Hepatic stellate cell (primary cell): ENCODE results near the gene AZU1.

ENCODE experiments used
- DNase-seq: peaks from one replicate; pipeline ENCODE4 v3.0.0; 2011; ENCODE audit warnings: low spot score

AZU1 gene

DNA sequence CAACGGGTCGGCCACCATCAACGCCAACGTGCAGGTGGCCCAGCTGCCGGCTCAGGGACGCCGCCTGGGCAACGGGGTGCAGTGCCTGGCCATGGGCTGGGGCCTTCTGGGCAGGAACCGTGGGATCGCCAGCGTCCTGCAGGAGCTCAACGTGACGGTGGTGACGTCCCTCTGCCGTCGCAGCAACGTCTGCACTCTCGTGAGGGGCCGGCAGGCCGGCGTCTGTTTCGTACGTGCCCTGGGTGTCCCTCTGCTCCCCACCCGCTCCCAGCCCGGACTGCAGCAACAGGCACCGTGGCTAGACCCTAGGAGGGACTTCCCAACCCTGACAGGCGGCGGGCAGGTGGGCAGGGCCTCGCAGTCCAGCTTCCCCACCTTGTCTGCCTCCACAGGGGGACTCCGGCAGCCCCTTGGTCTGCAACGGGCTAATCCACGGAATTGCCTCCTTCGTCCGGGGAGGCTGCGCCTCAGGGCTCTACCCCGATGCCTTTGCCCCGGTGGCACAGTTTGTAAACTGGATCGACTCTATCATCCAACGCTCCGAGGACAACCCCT lies 28.0 kb downstream of the AZU1 start:
- DNase-seq = no peak

DNA sequence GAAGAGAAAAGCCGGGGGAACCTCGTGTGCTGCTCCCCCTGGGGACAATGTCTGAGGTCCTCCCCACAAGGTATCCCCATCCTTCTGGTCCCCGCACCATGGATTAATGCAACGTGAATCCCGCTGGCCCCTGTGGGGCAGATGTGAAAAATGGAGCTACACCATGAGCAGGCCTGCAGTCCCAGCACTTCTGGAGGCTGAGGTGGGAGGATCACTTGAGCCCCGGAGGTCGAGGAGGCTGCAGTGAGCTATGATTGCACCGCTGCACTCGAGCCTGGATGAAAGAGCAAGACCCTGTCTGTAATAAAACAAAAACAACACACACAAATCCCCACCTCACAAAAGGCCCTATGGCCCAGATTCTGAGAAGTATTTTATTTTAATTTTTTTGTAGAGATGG lies 30.6 kb downstream of the AZU1 start:
- DNase-seq = no peak

DNA sequence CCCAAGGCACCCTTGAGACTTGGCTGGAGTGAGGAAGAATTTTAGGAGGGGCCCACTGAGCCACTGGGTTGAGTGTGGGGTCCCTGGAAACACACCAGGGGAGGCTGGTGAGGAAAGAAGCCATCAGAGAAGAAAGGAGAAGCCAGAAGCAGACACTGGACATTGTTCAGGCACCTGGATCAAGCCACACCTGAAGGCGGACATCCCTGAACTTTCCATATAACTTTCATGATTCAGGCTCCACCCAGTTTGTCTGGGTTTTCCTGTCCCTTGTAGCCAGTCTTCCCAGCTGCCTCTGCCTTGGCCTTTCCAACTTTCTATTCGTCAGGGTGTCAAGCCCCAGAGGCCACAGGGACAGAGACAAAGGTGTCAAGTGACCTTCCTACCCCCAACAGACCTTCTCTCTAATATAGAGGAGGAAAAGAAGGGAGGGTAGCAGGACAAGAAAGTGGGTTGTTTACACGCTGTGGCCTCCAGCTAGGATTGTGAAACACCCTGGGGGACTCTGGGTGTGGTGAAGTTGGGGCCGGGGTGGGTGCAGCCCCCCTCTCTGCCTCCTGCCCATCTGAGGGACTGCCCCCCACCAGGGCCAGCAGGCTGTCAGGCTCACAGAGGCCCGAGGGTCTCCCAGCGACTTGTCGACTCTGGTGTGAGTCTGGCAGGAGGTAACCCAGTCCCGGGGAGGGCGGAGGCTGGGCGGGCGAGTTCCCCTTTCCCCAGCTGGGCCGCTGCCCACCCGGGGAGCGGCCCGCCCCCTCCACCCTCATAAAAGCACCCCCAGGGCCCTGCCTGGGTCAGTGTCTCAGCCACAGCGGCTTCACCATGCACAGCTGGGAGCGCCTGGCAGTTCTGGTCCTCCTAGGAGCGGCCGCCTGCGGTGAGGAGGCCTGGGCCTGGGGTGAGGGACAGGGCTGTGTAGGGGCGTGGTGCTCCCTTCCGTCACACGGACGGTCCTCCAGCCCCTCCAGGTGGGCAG lies 31.5 kb downstream of the AZU1 start, which contains the start of gene CFD:
Gene CFD, plus strand, starts transcription at position 797 of the 976 bp plus-strand sequence. Its CDS starts 26 bp downstream, at position 823.
- DNase-seq = no peak

DNA sequence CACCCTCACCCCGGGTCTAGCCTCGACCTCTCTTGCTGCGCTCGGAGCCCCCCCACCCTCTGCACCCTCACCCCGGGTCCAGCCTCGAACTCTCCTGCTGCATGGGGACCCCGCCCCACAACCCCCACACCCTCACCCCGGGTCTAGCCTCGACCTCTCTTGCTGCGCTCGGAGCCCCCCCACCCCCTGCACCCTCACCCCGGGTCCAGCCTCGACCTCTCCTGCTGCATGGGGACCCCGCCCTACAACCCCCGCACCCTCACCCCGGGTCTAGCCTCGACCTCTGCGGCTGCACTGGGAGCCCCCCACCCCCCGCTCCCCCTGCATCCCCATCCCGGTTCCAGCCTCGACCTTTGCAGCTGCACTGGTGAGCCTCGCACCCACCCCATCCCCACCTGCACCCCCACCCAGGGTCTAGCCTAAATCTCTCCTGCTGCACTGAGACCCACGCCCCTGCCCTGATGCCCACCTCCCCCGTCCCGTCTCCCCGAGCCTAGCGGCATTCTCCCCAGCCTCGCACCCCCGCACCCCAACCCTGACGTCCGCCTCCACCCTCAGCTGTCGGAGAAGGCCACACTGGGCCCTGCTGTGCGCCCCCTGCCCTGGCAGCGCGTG lies 33.6 kb downstream of the AZU1 start:
- DNase-seq = no peak

DNA sequence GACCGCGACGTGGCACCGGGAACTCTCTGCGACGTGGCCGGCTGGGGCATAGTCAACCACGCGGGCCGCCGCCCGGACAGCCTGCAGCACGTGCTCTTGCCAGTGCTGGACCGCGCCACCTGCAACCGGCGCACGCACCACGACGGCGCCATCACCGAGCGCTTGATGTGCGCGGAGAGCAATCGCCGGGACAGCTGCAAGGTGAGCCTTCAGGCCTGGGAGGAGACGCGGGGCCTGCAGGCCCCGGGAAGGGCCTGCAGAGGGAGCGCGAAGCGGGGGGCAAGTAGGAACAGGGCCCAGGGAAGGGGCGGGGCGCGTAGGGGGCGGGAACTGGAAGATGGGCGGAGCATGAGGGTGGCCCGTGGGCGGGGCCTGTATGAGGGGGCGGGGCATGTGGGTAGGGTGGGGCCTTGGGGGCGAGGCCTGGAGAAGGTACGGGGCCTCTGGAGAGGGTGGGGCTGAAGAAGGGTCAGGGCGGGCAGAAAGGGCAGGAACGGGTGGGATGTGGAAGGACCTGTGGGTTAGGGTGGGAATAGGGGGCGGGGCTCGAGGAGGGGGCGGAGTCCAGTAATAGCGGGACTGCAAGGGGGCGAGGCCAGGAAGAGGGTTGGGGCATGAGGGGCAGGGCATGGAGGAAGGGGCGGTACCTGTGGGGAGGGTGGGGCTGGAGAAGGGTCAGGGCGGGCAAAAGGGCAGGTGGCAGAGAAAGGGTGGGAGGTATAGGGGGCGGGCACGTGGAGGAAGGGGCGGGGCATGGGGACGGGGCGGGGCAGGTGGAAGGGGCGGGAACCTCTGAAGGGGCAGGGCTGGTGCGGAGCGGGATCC lies 34.3 kb downstream of the AZU1 start:
- peak; percentile 63 for DNase-seq

DNA sequence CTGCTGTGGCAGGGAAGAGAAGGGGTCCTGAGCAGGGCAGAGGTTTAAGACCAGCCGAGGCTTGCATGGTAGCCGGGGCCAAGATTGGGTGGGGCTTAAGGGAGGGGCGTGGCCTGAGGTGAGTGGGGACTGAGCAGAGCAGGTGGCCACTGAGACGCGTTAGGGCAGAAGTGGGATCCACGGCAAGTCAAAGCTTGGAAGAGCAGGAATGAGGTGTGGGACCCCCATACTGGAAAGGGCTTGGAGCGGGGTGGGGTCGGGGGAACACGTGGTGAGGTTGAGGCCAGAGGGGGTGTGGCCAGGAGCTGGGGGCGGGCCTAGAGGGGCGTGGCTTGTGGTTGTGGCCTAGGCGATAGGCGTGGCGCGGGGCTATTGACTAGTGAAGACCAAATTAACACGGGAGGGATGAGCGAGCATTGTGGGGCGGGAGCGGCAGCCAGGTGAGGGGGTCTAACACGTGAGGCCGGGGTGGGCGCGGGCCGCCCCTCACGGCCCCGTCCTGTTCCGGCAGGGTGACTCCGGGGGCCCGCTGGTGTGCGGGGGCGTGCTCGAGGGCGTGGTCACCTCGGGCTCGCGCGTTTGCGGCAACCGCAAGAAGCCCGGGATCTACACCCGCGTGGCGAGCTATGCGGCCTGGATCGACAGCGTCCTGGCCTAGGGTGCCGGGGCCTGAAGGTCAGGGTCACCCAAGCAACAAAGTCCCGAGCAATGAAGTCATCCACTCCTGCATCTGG lies 35.1 kb downstream of the AZU1 start:
- peak; percentile 84 for DNase-seq

DNA sequence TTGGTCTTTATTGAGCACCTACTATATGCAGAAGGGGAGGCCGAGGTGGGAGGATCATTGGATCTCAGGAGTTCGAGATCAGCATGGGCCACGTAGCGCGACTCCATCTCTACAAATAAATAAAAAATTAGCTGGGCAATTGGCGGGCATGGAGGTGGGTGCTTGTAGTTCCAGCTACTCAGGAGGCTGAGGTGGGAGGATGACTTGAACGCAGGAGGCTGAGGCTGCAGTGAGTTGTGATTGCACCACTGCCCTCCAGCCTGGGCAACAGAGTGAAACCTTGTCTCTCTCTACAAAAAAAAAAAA lies 35.6 kb downstream of the AZU1 start:
- DNase-seq = no peak

DNA sequence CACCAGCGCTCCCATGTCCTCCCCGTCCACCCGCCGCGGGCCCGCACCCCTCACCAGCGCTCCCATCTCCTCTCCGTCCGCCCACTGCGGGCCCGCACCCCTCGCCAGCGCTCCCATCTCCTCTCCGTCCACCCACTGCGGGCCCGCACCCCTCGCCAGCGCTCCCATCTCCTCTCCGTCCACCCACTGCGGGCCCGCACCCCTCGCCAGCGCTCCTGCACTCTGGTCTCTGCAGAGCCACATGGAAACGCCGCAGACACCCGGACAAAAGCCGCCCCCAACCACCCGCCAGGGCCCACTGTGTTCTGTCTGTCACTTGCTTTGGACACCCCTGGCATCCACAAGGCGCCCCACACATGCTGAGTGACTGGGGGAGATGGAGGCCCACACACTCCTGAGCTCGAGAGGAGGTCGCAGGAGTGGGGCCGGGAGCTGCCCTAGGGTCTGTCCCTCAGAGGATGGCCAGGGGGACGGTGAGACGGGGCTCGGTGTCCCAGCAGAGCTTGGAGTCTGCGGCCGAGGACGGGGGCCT lies 39.2 kb downstream of the AZU1 start:
- DNase-seq = no peak

DNA sequence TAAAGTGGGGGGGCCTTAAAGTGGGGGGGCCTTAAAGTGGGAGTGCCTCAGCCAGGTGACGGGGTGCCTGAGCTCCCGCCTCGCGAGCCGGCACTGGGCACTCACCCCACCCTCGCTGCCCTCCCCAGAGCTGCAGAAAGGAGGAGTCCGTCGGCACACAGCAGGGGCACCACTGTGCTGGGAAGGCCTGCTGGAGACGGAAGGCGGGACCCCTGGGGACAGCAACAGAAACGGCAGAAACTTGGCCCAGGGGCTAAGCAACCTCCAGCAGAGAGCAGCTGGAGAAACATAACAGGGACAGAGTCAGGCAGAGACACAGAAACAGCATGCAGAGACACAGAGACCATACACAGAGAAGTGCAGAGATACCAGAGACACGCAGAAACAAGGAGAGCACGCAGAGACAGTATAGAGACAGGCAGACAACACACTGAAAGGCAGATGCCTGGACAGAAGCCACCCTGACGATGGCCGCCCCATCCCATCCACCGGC lies 39.7 kb downstream of the AZU1 start:
- no peak for DNase-seq

DNA sequence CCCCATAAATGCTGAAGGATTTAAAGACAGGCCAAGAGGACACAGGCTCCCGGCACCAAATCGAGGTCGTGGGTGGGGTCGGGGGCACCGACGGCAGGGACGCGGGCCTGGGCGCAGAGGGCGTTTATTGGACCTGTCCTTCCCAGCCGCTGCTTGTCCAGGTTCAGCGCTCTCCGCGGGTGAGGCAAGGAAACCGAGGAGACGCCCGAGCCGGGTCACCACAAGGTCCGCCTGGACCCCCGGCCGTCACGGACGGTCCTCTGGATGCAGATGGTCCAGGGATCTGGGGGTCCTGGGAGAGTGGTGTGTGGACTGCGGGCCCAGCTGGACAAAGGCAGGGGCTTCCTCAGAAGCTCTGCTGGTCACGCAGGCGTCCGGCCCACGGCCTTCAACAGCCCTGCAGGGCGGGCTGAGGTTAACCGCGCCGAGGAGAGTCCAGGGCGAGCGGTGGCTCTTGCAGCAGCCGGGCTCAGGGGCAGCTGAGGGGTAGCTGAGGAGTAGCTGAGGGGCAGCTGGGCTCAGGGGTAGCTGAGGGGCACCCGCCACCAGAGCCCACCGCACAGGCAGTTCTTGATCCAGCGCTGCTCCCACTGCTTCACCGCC lies 40.3 kb downstream of the AZU1 start:
- no peak for DNase-seq

DNA sequence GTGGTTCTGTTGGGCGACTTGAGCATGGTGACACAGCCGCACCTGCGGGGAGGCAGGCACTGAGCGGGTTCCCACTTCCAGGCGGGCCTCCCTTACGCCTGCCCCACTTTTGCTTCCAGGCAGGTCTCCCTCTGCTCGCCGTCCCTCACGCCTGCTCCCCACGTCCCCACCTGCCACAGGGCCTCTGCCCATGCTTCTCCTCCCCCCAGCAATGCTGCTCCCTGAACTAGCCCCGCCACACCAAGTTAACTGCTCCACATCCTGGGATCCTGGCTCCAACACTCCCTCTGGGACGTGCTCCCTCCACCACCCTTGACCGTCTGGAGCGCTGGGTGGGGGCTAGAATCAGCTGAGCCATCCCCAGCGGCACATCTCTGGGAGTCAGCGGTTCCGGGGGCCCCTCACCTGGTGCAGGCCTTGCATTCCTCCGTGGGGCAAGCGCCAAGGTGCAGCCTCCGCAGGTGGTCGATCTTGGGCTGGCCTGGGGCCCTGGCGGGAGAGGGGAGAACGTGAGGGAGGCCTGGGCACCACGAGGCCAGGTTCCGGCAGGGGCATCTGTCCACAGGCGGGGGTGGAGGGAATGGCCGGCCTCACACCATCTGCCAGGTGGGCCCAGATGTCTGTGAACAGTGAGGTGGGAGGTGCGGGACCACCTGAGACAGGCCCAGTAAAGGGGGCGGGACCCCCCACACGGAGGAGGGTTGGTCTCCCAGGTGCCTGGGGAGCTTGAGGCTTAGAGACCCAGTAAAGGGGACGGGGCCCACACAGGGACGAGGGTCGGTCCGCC lies 41.0 kb downstream of the AZU1 start:
- DNase-seq = no peak

DNA sequence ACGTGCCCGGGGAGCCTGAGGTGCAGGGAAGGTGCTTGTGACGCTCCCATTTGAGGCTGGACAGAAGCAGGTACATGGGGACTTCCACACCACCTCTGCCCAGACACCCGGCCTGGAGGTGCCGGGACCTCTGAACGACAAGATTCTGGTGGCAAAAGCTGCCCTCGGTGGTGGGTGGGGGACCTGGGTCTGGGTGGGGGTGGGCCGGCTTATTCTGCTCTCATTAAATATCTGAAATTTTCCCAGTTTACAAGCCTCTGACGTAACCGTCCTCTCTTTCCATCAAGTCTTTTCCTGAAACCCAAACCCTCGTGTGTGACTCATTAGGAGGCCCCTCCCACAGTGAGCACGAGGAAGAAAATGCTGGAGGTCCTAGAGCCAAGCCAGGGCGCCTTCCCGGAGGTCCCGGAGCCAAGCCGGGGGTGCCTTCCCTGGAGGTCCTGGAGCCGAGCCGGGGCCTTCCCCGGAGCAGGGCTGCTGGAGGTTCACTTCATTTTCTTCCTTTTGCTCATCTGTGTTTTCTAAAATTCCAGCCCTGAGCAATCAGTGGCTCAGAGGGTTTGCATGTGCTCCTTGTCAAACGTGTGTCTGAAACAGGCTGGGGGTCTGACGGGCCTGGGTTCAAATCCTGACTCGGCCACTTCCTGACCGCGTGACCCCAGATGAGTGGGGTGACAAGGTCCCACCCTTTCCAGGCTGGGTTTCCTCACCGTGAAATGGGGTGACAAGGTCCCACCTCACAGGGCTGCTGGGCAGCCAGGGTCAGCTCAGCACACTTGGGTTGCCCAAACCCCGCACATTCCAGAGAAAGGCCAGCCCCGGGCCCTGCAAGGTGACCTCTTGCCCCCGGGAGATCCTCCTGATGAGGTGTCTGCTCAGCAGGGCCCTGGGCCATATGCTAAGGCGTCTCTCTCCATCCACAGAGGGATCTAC lies 41.9 kb downstream of the AZU1 start:
- DNase-seq = peak; percentile 86

DNA sequence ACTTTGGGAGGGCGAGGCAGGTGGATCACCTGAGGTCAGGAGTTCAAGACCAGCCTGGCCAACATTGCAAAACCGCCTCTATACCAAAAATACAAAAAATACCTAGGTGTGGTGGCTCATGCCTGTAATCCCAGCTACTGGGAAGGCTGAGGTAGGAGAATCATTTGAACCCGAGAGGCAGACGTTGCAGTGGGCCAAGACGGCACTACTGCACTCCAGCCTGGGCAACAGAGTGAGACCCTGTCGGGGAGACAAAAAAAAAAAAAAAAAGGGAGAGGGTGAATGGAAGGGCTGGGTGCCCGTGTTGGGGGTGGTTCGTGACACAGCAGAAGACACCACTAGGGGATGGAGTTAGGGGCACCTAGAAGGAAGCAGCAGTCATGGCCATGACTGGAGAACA lies 42.7 kb downstream of the AZU1 start:
- DNase-seq = no peak

DNA sequence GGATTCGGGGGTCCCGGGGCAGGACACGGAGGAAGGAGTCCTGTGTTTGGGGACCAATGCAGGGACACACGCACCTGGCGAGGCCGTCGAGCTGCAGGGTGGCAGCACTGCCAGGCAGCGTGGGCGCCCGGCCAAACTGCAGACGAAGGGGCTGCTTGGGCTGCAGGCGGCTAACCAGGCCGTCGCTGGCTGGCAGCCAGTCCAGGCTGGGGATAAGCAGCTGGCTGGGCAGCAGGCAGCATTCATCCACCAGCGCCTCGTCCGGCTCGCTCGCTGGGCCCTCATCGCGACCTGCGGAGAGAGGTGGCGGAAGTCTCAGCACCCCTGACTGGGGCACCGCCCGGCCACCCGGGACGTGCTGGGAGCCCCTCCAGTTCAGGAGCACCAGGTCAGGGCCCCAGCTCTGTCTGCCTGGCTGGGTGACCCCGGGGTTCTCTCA lies 43.3 kb downstream of the AZU1 start:
- DNase-seq = no peak

DNA sequence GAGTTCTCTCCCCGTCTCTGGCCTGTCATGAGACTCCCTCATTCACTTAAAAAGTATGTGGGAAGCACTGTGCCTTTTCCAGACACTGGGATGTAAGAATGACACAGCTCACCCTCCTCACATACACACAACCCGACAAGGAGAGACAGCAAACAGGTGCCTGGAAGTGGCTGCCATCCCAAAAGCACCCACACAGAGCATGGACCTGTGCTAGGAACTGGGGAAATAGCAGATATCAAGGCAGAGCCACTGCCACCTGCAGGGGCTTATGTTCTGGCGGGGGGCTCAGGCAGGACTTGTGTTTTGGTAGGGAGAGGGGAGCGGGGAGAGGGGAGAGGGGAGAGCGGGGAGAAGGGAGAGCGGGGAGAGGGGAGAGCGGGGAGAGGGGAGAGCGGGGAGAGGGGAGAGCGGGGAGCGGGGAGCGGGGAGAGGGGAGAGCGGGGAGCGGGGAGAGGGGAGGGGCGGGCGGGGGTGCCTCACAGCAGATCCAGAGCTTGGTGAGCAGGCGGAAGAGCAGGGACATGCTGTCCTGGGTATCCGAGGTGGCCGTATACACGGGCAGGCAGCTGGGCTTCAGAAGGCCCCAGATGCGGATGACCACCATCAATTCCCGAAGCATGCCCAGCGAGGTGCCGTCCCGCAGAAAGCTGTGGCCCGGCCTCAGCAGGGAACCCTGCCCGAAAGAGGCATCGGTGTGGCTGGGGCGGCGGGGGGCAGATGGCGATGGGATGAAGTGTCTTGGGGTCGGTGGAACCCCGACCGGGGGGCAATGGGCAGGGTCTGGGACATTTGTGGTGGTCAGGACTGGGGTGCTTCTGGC lies 44.0 kb downstream of the AZU1 start:
- peak; percentile 40 for DNase-seq

DNA sequence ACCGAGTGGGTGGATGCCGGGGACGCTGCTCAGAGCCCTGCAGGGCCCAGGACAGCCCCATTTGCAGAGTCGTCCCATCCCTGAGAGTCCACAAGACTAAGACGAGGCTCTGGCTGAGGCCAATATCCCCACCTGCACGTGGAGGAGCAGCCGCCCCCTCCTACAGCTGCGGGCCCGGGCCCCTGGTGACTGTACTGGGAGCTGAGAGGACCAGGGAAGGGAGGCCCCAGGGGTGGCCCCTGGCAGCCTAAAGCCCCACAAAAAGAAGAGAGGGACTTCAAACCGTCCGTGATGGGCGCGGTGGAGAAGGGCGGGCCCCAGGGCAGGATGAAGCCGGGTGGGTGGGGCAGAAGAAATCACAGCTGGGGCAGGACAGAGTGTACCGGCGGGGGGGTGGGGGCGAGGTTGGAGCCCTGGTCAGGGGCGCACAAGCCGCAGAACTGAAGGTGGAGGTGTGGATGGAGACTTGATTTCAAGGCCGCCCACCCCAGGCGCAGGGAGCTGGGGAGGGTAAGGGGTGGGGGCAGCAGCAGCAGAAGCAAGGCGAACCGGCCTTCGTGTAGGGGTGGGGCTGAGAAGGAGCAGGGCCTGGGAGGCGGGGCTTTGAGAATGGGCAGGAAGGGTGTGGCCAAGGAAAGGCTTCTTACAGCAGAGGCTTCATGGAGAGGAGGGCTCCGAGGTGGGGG lies 44.8 kb downstream of the AZU1 start:
- no peak for DNase-seq

DNA sequence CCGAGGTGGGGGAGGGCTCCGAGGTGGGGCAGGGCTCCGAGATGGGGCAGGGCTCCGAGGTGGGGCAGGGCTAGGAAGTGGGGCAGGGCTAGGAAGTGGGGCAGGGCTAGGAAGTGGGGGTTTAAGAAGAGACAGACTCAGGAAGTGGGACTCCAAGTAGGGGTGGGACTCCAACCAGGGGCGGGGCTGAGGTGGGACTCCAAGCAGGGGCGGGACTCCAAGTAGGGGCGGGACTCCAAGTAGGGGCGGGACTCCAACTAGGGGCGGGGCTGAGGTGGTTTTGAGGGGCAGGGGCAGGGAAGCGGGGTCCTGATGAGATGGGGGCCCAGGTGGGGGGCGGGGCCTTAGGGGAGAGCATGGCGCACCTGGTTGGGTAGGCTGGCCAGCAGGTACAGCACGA lies 45.4 kb downstream of the AZU1 start:
- DNase-seq = peak; percentile 54
